HG02884 (cell line): ENCODE results near the gene HIGD1A.
A peak's percentile ranks its signal among the peaks of the same experiment; 100 is the strongest.
"Not testable (repeated sequence)": the region's sequence is repeated elsewhere in the genome, so short reads cannot be mapped to it uniquely, and the experiment has no call there.

Source experiments
- ATAC-seq: cut with Tn5 transposase; IDR thresholded peaks from one replicate; pipeline ENCODE4 v1.9.1; 2021; ENCODE audit warnings: mild to moderate bottlenecking, moderate library complexity; ENCODE audit not compliant: unreplicated experiment

HIGD1A gene

GRCh38 chr3:42829628-42830436 is 25.5 kb upstream of the HIGD1A start:
- ATAC-seq: no peak

GRCh38 chr3:42829083-42829627 is 24.9 kb upstream of the HIGD1A start:
- no peak for ATAC-seq

- no peak for ATAC-seq
Measured at GRCh38 chr3:42827654-42828053, 23.4 kb upstream of the HIGD1A start.

- no peak for ATAC-seq
Measured at GRCh38 chr3:42827023-42827422, 22.7 kb upstream of the HIGD1A start.

- ATAC-seq: no peak
Measured at GRCh38 chr3:42826141-42826540, 21.9 kb upstream of the HIGD1A start.

- no peak for ATAC-seq
Measured at GRCh38 chr3:42823351-42823750, 19.1 kb upstream of the HIGD1A start.

- ATAC-seq: no peak
Measured at GRCh38 chr3:42822828-42823227, 18.5 kb upstream of the HIGD1A start.

GRCh38 chr3:42820746-42821051 is 16.4 kb upstream of the HIGD1A start:
- ATAC-seq: no peak

- ATAC-seq: no peak
Measured at GRCh38 chr3:42819351-42819965, 15.2 kb upstream of the HIGD1A start.

- ATAC-seq: no peak
Measured at GRCh38 chr3:42815826-42816225, 11.5 kb upstream of the HIGD1A start.

- ATAC-seq: no peak
Measured at GRCh38 chr3:42814914-42815507, 10.7 kb upstream of the HIGD1A start.

GRCh38 chr3:42814246-42814645 is 10.0 kb upstream of the HIGD1A start:
- ATAC-seq: no peak

GRCh38 chr3:42811118-42811883 is 7.0 kb upstream of the HIGD1A start:
- ATAC-seq: not testable (repeated sequence)

- not testable (repeated sequence) for ATAC-seq
Measured at GRCh38 chr3:42810706-42811105, 6.4 kb upstream of the HIGD1A start.

GRCh38 chr3:42809202-42809601 is 4.9 kb upstream of the HIGD1A start, which contains the start of gene ACKR2:
ACKR2 (plus strand) TSS chr3:42809445; CDS start chr3:42864503, 55,058 bp downstream.
- no peak for ATAC-seq

GRCh38 chr3:42807929-42808328 is 3.6 kb upstream of the HIGD1A start:
- no peak for ATAC-seq

GRCh38 chr3:42805141-42805821 is 991 bp upstream of the HIGD1A start:
- no peak for ATAC-seq

GRCh38 chr3:42804831-42805132 is 492 bp upstream of the HIGD1A start:
- ATAC-seq: peak; percentile 14

- ATAC-seq: peak; percentile 13
Measured at GRCh38 chr3:42803414-42804105, 730 bp downstream of the HIGD1A start.

- ATAC-seq: no peak
Measured at GRCh38 chr3:42802876-42803413, 1.3 kb downstream of the HIGD1A start.
